ENCODE data around the gene ROCK2. TPM values are rescaled to one million over a fixed set of nuclear protein-coding genes. Genes with fewer than 3 reads are reported as not detected.

Gene ROCK2
- total and polyA plus RNA-seq, 9 of the 15 experiments (the other 6 are each of a cell fraction or from before 2014, with no cell fraction given): 4.9 to 30.6 (median 14.3) TPM

- H2AFZ ChIP-seq (ENCODE audit: low read depth, low read length): no peak overlapping the region
- H3K9ac ChIP-seq (ENCODE audit: insufficient read depth in 1 of 2, low read depth in 2 of 2, low read length in 2 of 2): no peak overlapping the region
- no peak for ATAC-seq
- POLR2A ChIA-PET: interaction anchor here (0.6 to 0.7 kb wide), 2 partner anchors 27 to 215 kb away, joined by 3 read pairs; no protein-coding TSS in a partner anchor
- no peak for TF ChIP-seq GABPB1 (CRISPR knock-in tag; IDR thresholded peaks at IDR 0.05)
- TF ChIP-seq ARID3B (CRISPR knock-in tag; IDR thresholded peaks at IDR 0.05; ENCODE audit: borderline replicate concordance): no peak
- no peak for TF ChIP-seq LEF1 (IDR thresholded peaks at IDR 0.05)
- TF ChIP-seq ASH1L (IDR thresholded peaks at IDR 0.05; ENCODE audit: borderline replicate concordance, low read depth, partially characterized antibody): no peak
- no TSS peak for BruUV-seq (replicated peaks)
- no peaks in the 10 kb centered on the region for H3K27me3 ChIP-seq (ENCODE audit: control insufficient read depth in 2 of 2, insufficient read depth in 2 of 2, low read length in 2 of 2)
- no CpG with 5 or more reads among the region's 1 CpG for WGBS (ENCODE audit: insufficient coverage, low coverage, missing lambda C conversion rate)
- no peak for DNase-seq (ENCODE audit: extremely low read depth in 1 of 4, low spot score in 3 of 4)
- H3K79me2 ChIP-seq (ENCODE audit: control insufficient read depth, insufficient read depth, low read length): peaks cover 96% of the 10 kb centered on the region
- H3K27ac ChIP-seq (ENCODE audit: extremely low read depth, low read depth, low read length): no peak overlapping the region
- peaks cover 0 to 7% of the 10 kb centered on the region in 2 experiments; a peak in 3 of 5 replicates for H3K4me1 ChIP-seq (replicated peaks in 1 of 2; ENCODE audit: control insufficient read depth in 2 of 2, insufficient read depth in 2 of 2, low read length in 2 of 2)
- FAIRE-seq: peak; percentile 11
- H4K20me1 ChIP-seq (replicated peaks; ENCODE audit: control insufficient read depth, insufficient read depth, low read length): peaks cover 6% of the 10 kb centered on the region; the same call in 1 of the 2 replicates
- intact Hi-C loops (cut with micrococcal nuclease) (no loop called here), in situ Hi-C loops (cut with MboI) (no loop called here)
- CTCF ChIA-PET (ENCODE audit: low intra/inter-chr PET ratio): no interaction called here
- H3K4me2 ChIP-seq (ENCODE audit: insufficient read depth, low read length): no peak overlapping the region
- H3K9me3 ChIP-seq (replicated peaks; ENCODE audit: control insufficient read depth, insufficient read depth, low read depth, low read length): no peaks in the 10 kb centered on the region
- no peak overlapping the region for H3K4me3 ChIP-seq
- no peaks in the 10 kb centered on the region for H3K9me1 ChIP-seq (ENCODE audit: control insufficient read depth, insufficient read depth, low read length)
- 0 out of 3 replicates have a peak, but pooled peaks cover under 1% of the 10 kb centered on the region for H3K36me3 ChIP-seq (ENCODE audit: control insufficient read depth, insufficient read depth, low read length)
Measured at GRCh38 chr2:11336189-11336588, 8.2 kb downstream of the ROCK2 start.
